ENCODE data around the gene AP3B1.
"Not testable (repeated sequence)": the region's sequence is repeated elsewhere in the genome, so short reads cannot be mapped to it uniquely, and the experiment has no call there.

AP3B1 gene

GRCh38 chr5:78133423-78133822 is 161.1 kb downstream of the AP3B1 start:
- no peak for DNase-seq

- DNase-seq = no peak
Measured at GRCh38 chr5:78132507-78132906, 162.0 kb downstream of the AP3B1 start.

GRCh38 chr5:78129597-78129996 is 164.9 kb downstream of the AP3B1 start:
- no peak for DNase-seq

GRCh38 chr5:78127875-78128274 is 166.6 kb downstream of the AP3B1 start:
- no peak for DNase-seq

GRCh38 chr5:78126536-78126935 is 168.0 kb downstream of the AP3B1 start:
- DNase-seq = no peak

- DNase-seq = no peak
Measured at GRCh38 chr5:78116167-78116566, 178.3 kb downstream of the AP3B1 start.

GRCh38 chr5:78113689-78114264 is 180.7 kb downstream of the AP3B1 start:
- DNase-seq = no peak

GRCh38 chr5:78112931-78113330 is 181.6 kb downstream of the AP3B1 start:
- no peak for DNase-seq

- no peak for DNase-seq
Measured at GRCh38 chr5:78109891-78110324, 184.6 kb downstream of the AP3B1 start.

- DNase-seq = no peak
Measured at GRCh38 chr5:78108564-78108963, 185.9 kb downstream of the AP3B1 start.

GRCh38 chr5:78103232-78103918 is 191.1 kb downstream of the AP3B1 start:
- DNase-seq = no peak

- DNase-seq = no peak
Measured at GRCh38 chr5:78102500-78102899, 192.0 kb downstream of the AP3B1 start.

GRCh38 chr5:78095125-78095524 is 199.4 kb downstream of the AP3B1 start:
- no peak for DNase-seq

- no peak for DNase-seq
Measured at GRCh38 chr5:78090002-78090401, 204.5 kb downstream of the AP3B1 start.

GRCh38 chr5:78078858-78079257 is 215.6 kb downstream of the AP3B1 start:
- DNase-seq = no peak

- DNase-seq = no peak
Measured at GRCh38 chr5:78077369-78078068, 217.0 kb downstream of the AP3B1 start.

GRCh38 chr5:78076351-78076750 is 218.1 kb downstream of the AP3B1 start:
- no peak for DNase-seq

GRCh38 chr5:78075301-78075700 is 219.2 kb downstream of the AP3B1 start:
- no peak for DNase-seq

- DNase-seq = not testable (repeated sequence)
Measured at GRCh38 chr5:78070691-78071090, 223.8 kb downstream of the AP3B1 start.

- DNase-seq = not testable (repeated sequence)
Measured at GRCh38 chr5:78067581-78067980, 226.9 kb downstream of the AP3B1 start.

- not testable (repeated sequence) for DNase-seq
Measured at GRCh38 chr5:78066722-78067121, 227.8 kb downstream of the AP3B1 start.

- no peak for DNase-seq
Measured at GRCh38 chr5:78065663-78066062, 228.8 kb downstream of the AP3B1 start.

- no peak for DNase-seq
Measured at GRCh38 chr5:78064941-78065472, 229.5 kb downstream of the AP3B1 start.

- DNase-seq = no peak
Measured at GRCh38 chr5:78063495-78063894, 231.0 kb downstream of the AP3B1 start.

Data from stimulated activated CD4-positive, alpha-beta T cell treated with anti-CD3 and anti-CD28 coated beads, Interleukin-12 subunit alpha, Interleukin-12 subunit beta, amount 100 ng/mL, for 4 hours (primary cell).